HepG2 (cell line): ENCODE measurements around the gene PEX10. TPM values are rescaled to one million over a fixed set of nuclear protein-coding genes. Genes with fewer than 3 reads are reported as not detected.

Experiments
- ATAD3A ChIP-seq: sonication (generic); formaldehyde crosslinking; IDR thresholded peaks from 2 replicates; pipeline ENCODE4 v1.4.0; 2020; ENCODE audit warnings: missing genetic modification reagents
- ATM ChIP-seq: fragments of 450-650 bp; IDR thresholded peaks from 2 replicates; pipeline ENCODE4 v1.7.1; 2017; ENCODE audit warnings: mild to moderate bottlenecking, borderline replicate concordance
- CREB1 ChIP-seq, 2 experiments: fragments of 450-650 bp in 1 of 2; IDR thresholded peaks; 2 replicates each; pipeline ENCODE4 v1.6.1; 2016 to 2017; ENCODE audit warnings: control low read depth in 1 of 2, mild to moderate bottlenecking in 1 of 2, missing compliant biosample characterization in 1 of 2, missing genetic modification characterization in 1 of 2
- DMTF1 ChIP-seq: sonication (generic); formaldehyde crosslinking; IDR thresholded peaks from 2 replicates; pipeline ENCODE4 v1.4.0; 2020; ENCODE audit warnings: mild to moderate bottlenecking, missing genetic modification reagents
- ETV6 ChIP-seq: sonication (generic); formaldehyde crosslinking; conservative IDR thresholded peaks from 2 replicates; pipeline ENCODE4 v1.4.0; 2020; ENCODE audit warnings: missing genetic modification reagents
- HHEX ChIP-seq: IDR thresholded peaks from 2 replicates; pipeline ENCODE4 v1.6.1; 2016; ENCODE audit warnings: control low read depth
- NFKB2 ChIP-seq: sonication (generic); formaldehyde crosslinking; IDR thresholded peaks from 2 replicates; pipeline ENCODE4 v1.4.0; 2020; ENCODE audit warnings: missing genetic modification reagents, borderline replicate concordance
- NFYC ChIP-seq: IDR thresholded peaks from 2 replicates; pipeline ENCODE4 v1.6.1; 2016; ENCODE audit warnings: missing genetic modification reagents, missing compliant biosample characterization
- SIN3A ChIP-seq: IDR thresholded peaks from 2 replicates; pipeline ENCODE4 v1.6.1; 2011; ENCODE audit warnings: low read depth, mild to moderate bottlenecking, control low read depth, low read length, borderline replicate concordance
- SKIL ChIP-seq: sonication (generic); formaldehyde crosslinking; IDR thresholded peaks from 2 replicates; pipeline ENCODE4 v1.8.0; 2022; ENCODE audit warnings: missing genetic modification reagents, mild to moderate bottlenecking, moderate library complexity, borderline replicate concordance
- SMARCC2 ChIP-seq: fragments of 450-650 bp; IDR thresholded peaks from 2 replicates; pipeline ENCODE4 v1.6.1; 2017; ENCODE audit warnings: antibody characterized with exemption, mild to moderate bottlenecking
- SOX13 ChIP-seq, 3 experiments: fragments of 450-650 bp in 1 of 3; sonication (generic) in 1 of 3; formaldehyde crosslinking in 1 of 3; IDR thresholded peaks in 2 of 3; conservative IDR thresholded peaks in 1 of 3; 2 replicates each; pipeline versions ENCODE4 v1.5.0 to v1.6.1; 2016 to 2020; ENCODE audit warnings: antibody characterized with exemption in 1 of 3, mild to moderate bottlenecking in 1 of 3, missing compliant biosample characterization in 1 of 3, missing genetic modification reagents in 1 of 3, moderate library complexity in 1 of 3
- USF2 ChIP-seq, 2 experiments: sonication (generic) in 1 of 2; formaldehyde crosslinking in 1 of 2; IDR thresholded peaks; 2 replicates each; pipeline versions ENCODE4 v1.5.1 to v1.6.1; 2011 to 2020; ENCODE audit warnings: borderline replicate concordance in 1 of 2, low read depth in 1 of 2, low read length in 1 of 2, mild to moderate bottlenecking in 1 of 2, missing genetic modification reagents in 1 of 2, moderate library complexity in 1 of 2
- ZMYM4 ChIP-seq: sonication (generic); formaldehyde crosslinking; IDR thresholded peaks from 2 replicates; pipeline ENCODE4 v1.8.1; 2023; ENCODE audit warnings: mild to moderate bottlenecking, missing genetic modification reagents
- ZNF235 ChIP-seq: sonication (generic); formaldehyde crosslinking; IDR thresholded peaks from 2 replicates; pipeline ENCODE4 v1.8.1; 2023; ENCODE audit warnings: mild to moderate bottlenecking, missing genetic modification reagents, borderline replicate concordance
- ZNF260 ChIP-seq: sonication (generic); formaldehyde crosslinking; IDR thresholded peaks from 2 replicates; pipeline ENCODE4 v1.4.0; 2020; ENCODE audit warnings: missing genetic modification reagents, low read depth, mild to moderate bottlenecking, borderline replicate concordance
- ZNF280D ChIP-seq: sonication (generic); formaldehyde crosslinking; IDR thresholded peaks from 2 replicates; pipeline ENCODE4 v1.5.1; 2020; ENCODE audit warnings: mild to moderate bottlenecking, missing genetic modification reagents
- ZNF382 ChIP-seq: sonication (generic); formaldehyde crosslinking; IDR thresholded peaks from 2 replicates; pipeline ENCODE4 v1.5.0; 2020; ENCODE audit warnings: missing genetic modification reagents, mild to moderate bottlenecking, borderline replicate concordance
- ZNF782 ChIP-seq: sonication (generic); formaldehyde crosslinking; IDR thresholded peaks from 2 replicates; pipeline ENCODE4 v1.4.0; 2020; ENCODE audit warnings: missing genetic modification reagents, mild to moderate bottlenecking, borderline replicate concordance
- polyA plus RNA-seq, 8 experiments: library from polyadenylated mRNA; depleted of rRNA in 3 of 8; stranded (reverse) in 7 of 8; unstranded in 1 of 8; fragments of >200 nt; fragmentation: Illumina TruSeq in 4 of 8; extraction: Trizol in 4 of 8; gene quantifications; 2 replicates each; pipeline versions ENCODE4 v1.2.1 to v1.2.3, GENCODE V29; 2011 to 2016; ENCODE audit warnings: low read depth in 4 of 8, missing spikeins in 1 of 8, mixed read lengths in 1 of 8; ENCODE audit not compliant: insufficient read depth in 1 of 8
- total RNA-seq, 5 experiments: library from RNA; depleted of rRNA; stranded (reverse); fragments of >200 nt; fragmentation: Illumina TruSeq; extraction: Trizol; gene quantifications; 2 replicates each; pipeline ENCODE4 v1.2.3, GENCODE V29; 2016; ENCODE audit warnings: low read depth in 1 of 5

The PEX10 gene
- total and polyA plus RNA-seq, 2 of the 13 experiments (the other 11 are each of a cell fraction or from before 2014, with no cell fraction given): 16.1 to 39.6 TPM

GRCh38 chr1:2411801-2412394, 466 bp downstream of the PEX10 start (continued):
- TF ChIP-seq DMTF1 (CRISPR knock-in tag) (no peak), ZMYM4 (CRISPR knock-in tag) (no peak), ZNF280D (no peak), ZNF782 (CRISPR knock-in tag) (no peak), ATAD3A (CRISPR knock-in tag) (no peak), HHEX (CRISPR knock-in tag) (no peak), CREB1 (IDR thresholded peaks at IDR 0.05) (no peak), CREB1 (CRISPR knock-in tag; IDR thresholded peaks at IDR 0.05) (peak; percentile 32), NFKB2 (no peak), NFYC (no peak), SKIL (CRISPR knock-in tag) (no peak), ATM (no peak), SOX13 (IDR thresholded peaks at IDR 0.05) (no peak), SOX13 (CRISPR knock-in tag; conservative IDR thresholded peaks at IDR 0.05 in 1 of 2, IDR thresholded peaks at IDR 0.05 in 1 of 2) (no peak), SMARCC2 (no peak), ZNF235 (CRISPR knock-in tag) (peak; percentile 28; the same call in 1 of the 2 replicates), ETV6 (CRISPR knock-in tag) (no peak), ZNF382 (no peak), SIN3A (no peak), USF2 (IDR thresholded peaks at IDR 0.05; ENCODE audit: low read depth, low read length) (no peak), USF2 (CRISPR knock-in tag; IDR thresholded peaks at IDR 0.05; ENCODE audit: borderline replicate concordance) (no peak), ZNF260 (CRISPR knock-in tag) (no peak)
